ENCODE measurements around the gene NFATC1.

DNA sequence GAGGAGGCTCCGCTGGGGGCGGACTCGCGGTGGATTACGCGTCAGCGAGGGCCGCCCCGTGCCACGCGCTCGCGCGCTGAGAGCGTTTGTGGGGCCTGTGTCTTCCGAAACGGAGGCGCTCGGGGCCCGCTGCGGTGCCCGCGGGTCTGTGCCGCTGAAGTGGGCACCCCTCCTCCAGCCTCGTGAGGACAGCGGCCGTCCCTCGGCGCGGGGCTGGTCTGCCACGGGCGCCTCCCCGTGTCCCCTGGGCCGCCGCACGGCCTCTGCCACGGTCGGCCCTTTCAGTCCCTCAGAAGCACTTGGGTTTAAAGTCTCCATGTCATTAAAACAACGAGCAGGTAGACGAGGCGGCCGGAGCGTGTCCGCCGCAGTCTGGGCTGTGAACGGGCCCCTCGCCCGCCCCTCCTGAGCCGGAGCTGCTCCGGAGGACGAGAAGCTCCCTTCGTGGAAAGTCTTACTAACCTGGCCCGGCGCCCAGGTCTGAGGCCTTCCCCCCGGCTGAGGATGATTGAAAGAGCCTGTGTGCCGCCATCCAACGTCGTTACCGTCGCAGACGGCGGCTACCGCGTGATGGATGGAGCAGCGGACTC is 97.6 kb downstream of the NFATC1 start:
- TF ChIP-seq CTCF (IDR thresholded peaks at IDR 0.05; ENCODE audit: low read depth, low read length, poor library complexity, severe bottlenecking) (no peak), EZH2phosphoT487 (IDR thresholded peaks at IDR 0.05; ENCODE audit: borderline replicate concordance, low read length) (no peak)
